Activated CD4-positive, alpha-beta T cell treated with anti-CD3 and anti-CD28 coated beads, Interleukin-2, amount 10 ng/mL, durations not matched to agents 7 days and 5 days (primary cell): ENCODE results near the gene RSRC1. TPM values are rescaled to one million over a fixed set of nuclear protein-coding genes. Genes with fewer than 3 reads are reported as not detected.

ENCODE experiments used
- CTCF ChIA-PET: fragments of 350-600 bp; sonication (Branson Sonifier 250); formaldehyde crosslinking; loops from one replicate; lab custom pipeline; 2021; ENCODE audit warnings: antibody characterized with exemption; lab: Charles Lee
- POLR2A ChIA-PET: fragments of 350-600 bp; sonication (Branson Sonifier 250); formaldehyde crosslinking; loops from one replicate; lab custom pipeline; 2021; ENCODE audit warnings: antibody characterized with exemption; lab: Charles Lee
- DNase-seq: peaks from one replicate; pipeline ENCODE4 v3.0.0-alpha.2; 2020
- H3K27ac Mint-ChIP-seq: one replicate; pipeline ENCODE4 v1.8.0; 2021; ENCODE audit warnings: mild to moderate bottlenecking, moderate library complexity, mixed read lengths
- H3K27me3 Mint-ChIP-seq: one replicate; pipeline ENCODE4 v1.8.0; 2021; ENCODE audit warnings: mixed read lengths
- H3K36me3 Mint-ChIP-seq: one replicate; pipeline ENCODE4 v1.8.0; 2021; ENCODE audit warnings: low read depth, mixed read lengths
- H3K4me1 Mint-ChIP-seq: one replicate; pipeline ENCODE4 v1.8.0; 2021; ENCODE audit warnings: mixed read lengths
- H3K4me3 Mint-ChIP-seq: one replicate; pipeline ENCODE4 v1.8.0; 2021; ENCODE audit warnings: mild to moderate bottlenecking, moderate library complexity, mixed read lengths
- H3K9me3 Mint-ChIP-seq: one replicate; pipeline ENCODE4 v1.8.0; 2021; ENCODE audit warnings: mixed read lengths
- total RNA-seq, 2 experiments: library from RNA; stranded (reverse); gene quantifications; one replicate each; pipeline ENCODE4 v1.2.3, GENCODE V29; 2021

RSRC1 gene
- total RNA-seq, 2 experiments from 2014 or later = 41.3 to 46.1 TPM

DNA sequence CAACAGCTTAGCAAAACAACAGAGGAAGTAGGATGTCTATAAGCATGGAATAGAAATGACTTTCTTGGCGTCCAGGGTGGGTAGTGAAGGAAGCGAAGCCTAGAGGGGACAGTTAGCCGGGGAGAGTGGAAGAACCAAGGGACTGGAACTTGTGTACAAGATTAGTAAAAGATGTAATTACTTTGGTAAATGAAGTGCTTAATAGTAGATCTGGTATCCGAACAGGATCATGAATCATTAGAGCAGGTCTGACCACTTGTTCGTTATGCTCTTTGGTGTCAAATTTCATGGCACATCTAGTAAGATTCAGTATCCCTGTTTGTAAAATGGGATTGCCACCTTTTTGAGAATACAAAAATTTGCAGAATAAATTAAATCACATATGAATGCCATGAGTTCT is 348.6 kb downstream of the RSRC1 start:
- Mint-ChIP-seq H3K36me3 (no peaks in the 10 kb centered on the region), H3K4me1 (peaks cover 4% of the 10 kb centered on the region), H3K27me3 (no peaks in the 10 kb centered on the region), H3K27ac (no peak overlapping the region), H3K9me3 (no peaks in the 10 kb centered on the region), H3K4me3 (no peak overlapping the region)
- ChIA-PET POLR2A (no interaction called here), CTCF (no interaction called here)
- no peak for DNase-seq

DNA sequence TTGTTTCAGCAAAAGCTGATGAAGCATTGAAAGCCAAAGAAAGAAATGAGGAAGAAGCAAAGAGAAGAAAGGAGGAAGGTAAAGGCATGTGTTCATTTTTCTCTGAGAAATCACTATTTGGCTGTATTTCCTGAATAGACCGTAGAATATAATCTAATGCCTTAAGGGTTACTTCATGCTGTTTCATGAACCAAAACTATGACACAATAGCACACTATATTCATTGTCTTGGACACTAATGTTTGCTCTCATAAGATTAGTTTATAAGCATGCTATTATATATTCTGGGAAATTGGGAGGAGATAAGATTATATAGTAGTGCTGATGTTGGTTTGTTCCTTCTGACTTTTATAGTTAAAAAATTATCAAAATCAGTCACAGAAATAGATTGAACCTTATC is 351.0 kb downstream of the RSRC1 start:
- Mint-ChIP-seq H3K4me1 (no peaks in the 10 kb centered on the region), H3K36me3 (no peaks in the 10 kb centered on the region), H3K27ac (no peak overlapping the region), H3K4me3 (no peak overlapping the region), H3K27me3 (no peaks in the 10 kb centered on the region), H3K9me3 (no peaks in the 10 kb centered on the region)
- CTCF ChIA-PET = no interaction called here
- DNase-seq = no peak
- POLR2A ChIA-PET = no interaction called here

DNA sequence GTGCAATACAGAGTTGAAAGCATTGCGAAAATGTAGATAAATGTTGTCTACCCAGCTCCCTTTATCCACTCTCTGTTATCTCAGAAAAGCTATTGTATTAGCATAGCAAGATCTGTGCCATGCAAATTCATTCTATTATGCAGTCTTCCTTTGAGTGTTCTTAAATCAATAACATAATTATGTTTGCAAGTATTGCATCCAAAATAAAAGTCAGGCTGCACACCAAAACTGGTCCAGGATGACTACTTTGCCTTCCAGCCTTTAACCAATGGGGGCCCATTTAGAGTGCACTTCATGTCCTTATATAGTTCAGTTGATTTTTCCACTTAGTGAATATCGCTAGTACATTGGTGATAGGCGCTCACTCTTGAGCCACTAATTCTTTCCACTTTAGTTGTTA is 353.7 kb downstream of the RSRC1 start:
- no peak for DNase-seq
- Mint-ChIP-seq H3K4me1 (no peaks in the 10 kb centered on the region), H3K36me3 (no peaks in the 10 kb centered on the region), H3K27ac (no peak overlapping the region), H3K9me3 (no peaks in the 10 kb centered on the region), H3K4me3 (no peak overlapping the region), H3K27me3 (no peaks in the 10 kb centered on the region)
- ChIA-PET POLR2A (no interaction called here), CTCF (no interaction called here)

DNA sequence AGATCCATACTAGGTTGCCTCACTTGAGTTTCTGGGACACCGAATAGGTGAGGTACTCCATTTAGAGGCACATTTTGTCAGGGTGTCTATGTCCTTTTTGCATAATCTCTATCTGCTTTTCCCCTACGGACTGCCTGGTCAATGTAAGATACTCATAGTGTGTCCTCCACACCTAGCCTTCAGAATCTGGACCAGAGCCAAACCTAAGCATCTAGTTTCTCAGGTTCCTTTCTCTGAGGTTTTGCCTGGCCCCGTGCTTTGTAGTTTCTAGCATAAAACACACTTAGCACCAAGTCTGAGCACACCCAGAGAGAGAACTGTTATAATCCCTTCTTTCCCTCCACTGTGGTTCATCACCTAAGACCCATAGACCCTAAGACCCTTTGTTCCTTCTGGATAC is 355.2 kb downstream of the RSRC1 start:
- Mint-ChIP-seq H3K4me1 (no peaks in the 10 kb centered on the region), H3K27ac (no peak overlapping the region), H3K36me3 (no peaks in the 10 kb centered on the region), H3K4me3 (no peak overlapping the region), H3K27me3 (no peaks in the 10 kb centered on the region), H3K9me3 (no peaks in the 10 kb centered on the region)
- ChIA-PET CTCF (no interaction called here), POLR2A (no interaction called here)
- DNase-seq = no peak

DNA sequence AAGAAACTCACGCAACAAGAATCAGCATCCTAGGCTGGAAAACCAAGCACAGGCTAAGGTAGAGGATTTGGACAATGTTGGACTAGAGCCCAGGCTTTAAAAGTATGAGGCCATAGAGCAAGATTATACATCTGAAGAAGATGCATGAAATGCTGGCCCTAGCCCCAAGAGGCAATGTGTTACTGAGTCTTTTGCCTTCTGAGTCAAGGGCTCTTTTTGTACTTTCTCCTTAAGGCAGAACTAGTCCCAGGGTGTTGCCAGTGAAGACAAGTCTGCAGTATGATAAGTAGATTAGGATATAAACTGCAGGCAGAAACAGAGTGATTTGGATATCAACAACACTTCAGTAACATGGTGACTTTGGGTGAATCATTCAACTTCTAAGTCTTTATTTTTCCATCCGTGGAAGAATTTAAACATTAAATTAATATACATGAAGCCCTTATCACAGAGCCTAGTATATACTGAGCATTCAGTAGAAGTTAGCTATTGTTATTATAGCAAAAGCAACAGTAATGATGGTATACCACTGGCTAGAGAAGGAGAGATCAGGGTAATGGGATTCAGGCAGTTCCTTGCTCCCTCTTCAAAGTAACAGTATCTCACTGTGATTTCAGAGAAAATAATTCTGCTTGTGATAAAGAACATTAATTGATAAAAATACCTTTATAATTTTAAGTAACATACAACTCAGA is 361.2 kb downstream of the RSRC1 start:
- ChIA-PET CTCF (no interaction called here), POLR2A (no interaction called here)
- H3K27ac Mint-ChIP-seq = no peak overlapping the region
- H3K4me1 Mint-ChIP-seq = no peaks in the 10 kb centered on the region
- no peaks in the 10 kb centered on the region for H3K9me3 Mint-ChIP-seq
- no peaks in the 10 kb centered on the region for H3K36me3 Mint-ChIP-seq
- DNase-seq = no peak
- no peaks in the 10 kb centered on the region for H3K27me3 Mint-ChIP-seq
- H3K4me3 Mint-ChIP-seq = no peak overlapping the region

DNA sequence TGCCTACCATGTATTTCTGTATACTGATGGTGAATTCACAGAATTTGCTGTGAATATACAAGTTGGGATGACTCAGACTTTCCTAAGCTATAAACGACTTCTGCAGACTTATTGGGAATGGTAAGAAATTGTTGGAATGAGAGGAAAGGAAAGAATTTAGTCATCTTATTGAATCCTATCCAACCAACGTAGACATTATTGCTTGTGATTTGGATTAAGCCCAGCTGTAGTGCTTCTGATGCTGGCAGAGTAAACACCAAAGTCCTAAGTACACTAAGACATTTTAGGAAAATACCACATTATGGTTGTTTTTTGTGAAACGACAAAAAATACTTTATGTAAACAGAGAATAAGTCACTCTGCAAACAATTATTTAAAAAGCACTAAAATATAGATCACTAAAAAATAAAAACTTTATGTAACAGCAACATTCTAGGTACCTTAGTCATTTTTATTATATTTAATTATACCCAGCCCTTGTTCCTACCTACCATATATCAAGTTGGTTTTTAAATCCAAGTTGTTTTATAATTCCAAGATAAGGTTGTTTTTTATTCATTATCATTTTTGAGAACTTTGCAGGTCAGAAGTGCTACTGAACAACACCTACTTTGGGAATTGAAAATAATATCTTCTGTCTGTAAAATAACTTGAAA is 361.9 kb downstream of the RSRC1 start:
- H3K4me1 Mint-ChIP-seq = no peaks in the 10 kb centered on the region
- no peaks in the 10 kb centered on the region for H3K27me3 Mint-ChIP-seq
- H3K36me3 Mint-ChIP-seq = no peaks in the 10 kb centered on the region
- no peak overlapping the region for H3K27ac Mint-ChIP-seq
- H3K9me3 Mint-ChIP-seq = no peaks in the 10 kb centered on the region
- POLR2A ChIA-PET = no interaction called here
- no peak overlapping the region for H3K4me3 Mint-ChIP-seq
- no peak for DNase-seq
- CTCF ChIA-PET = no interaction called here

DNA sequence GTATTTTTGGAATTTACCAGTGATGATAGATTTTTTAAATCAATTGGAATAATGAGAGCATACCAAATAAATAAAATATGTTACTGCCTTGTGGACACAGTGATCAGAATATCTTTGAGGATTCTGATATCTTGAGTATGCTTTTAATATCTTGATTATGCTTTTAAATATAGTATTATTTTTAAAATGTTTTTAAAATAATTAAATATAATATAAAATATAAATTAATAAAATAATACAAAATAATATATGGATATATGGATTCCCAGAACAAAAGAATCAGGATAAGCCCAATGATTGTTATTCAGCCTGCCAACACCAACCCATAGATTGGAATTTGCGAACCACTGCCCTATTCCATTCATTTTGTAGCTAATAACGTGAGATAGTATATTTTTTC is 369.2 kb downstream of the RSRC1 start:
- no peaks in the 10 kb centered on the region for H3K27me3 Mint-ChIP-seq
- POLR2A ChIA-PET = no interaction called here
- H3K4me1 Mint-ChIP-seq = no peaks in the 10 kb centered on the region
- CTCF ChIA-PET = no interaction called here
- no peaks in the 10 kb centered on the region for H3K36me3 Mint-ChIP-seq
- H3K4me3 Mint-ChIP-seq = no peak overlapping the region
- DNase-seq = no peak
- no peaks in the 10 kb centered on the region for H3K9me3 Mint-ChIP-seq
- no peak overlapping the region for H3K27ac Mint-ChIP-seq

DNA sequence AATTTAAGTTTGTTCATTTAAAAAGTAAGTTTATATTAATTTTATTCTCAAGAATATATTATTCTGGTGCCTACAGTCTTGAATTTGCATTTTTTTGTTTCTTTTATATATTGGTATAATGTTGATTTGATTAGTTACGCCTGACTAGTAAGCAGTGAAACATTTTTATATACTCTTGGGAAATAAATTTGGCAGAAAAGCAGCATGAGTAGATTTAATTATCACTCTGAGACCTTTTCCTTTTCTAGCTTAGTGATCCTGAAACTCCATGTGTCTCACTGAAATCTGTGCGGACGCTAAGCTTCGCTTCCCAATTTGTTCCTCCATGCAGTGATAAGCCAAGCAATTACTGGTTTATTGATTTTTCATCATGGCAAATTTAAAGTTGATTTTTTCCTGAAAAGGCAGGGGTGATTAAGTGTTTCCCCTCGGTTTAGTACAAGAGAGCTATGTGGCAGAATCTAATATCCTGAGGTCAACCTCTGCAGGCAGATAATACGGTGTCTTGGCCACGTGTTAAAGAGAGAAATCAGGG is 373.9 kb downstream of the RSRC1 start:
- H3K4me1 Mint-ChIP-seq = no peaks in the 10 kb centered on the region
- no peaks in the 10 kb centered on the region for H3K9me3 Mint-ChIP-seq
- ChIA-PET CTCF (no interaction called here), POLR2A (no interaction called here)
- DNase-seq = no peak
- H3K36me3 Mint-ChIP-seq = no peaks in the 10 kb centered on the region
- H3K4me3 Mint-ChIP-seq = no peak overlapping the region
- no peaks in the 10 kb centered on the region for H3K27me3 Mint-ChIP-seq
- H3K27ac Mint-ChIP-seq = no peak overlapping the region

DNA sequence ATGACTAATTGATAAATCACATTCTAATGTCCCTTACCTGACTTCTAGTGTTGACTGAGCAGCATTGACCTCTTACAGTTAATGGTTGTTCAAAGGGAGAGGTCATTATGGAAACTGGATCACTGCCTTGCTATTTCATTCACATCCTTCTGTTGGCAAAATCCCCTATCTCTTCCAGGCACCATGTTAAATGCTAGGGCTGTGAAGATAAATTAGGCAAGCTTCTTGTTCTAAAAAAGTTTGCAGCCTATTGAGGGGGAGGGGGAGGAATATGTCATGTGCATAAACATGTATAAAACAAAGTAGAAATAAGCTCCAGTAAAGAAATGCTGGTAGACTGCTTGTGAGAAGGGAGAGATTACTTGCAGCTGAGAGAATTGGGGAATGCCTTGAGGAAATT is 376.3 kb downstream of the RSRC1 start:
- no peaks in the 10 kb centered on the region for H3K4me1 Mint-ChIP-seq
- no peak overlapping the region for H3K4me3 Mint-ChIP-seq
- H3K9me3 Mint-ChIP-seq = no peaks in the 10 kb centered on the region
- no peaks in the 10 kb centered on the region for H3K27me3 Mint-ChIP-seq
- CTCF ChIA-PET = no interaction called here
- no peaks in the 10 kb centered on the region for H3K36me3 Mint-ChIP-seq
- DNase-seq = no peak
- no peak overlapping the region for H3K27ac Mint-ChIP-seq
- POLR2A ChIA-PET = no interaction called here

DNA sequence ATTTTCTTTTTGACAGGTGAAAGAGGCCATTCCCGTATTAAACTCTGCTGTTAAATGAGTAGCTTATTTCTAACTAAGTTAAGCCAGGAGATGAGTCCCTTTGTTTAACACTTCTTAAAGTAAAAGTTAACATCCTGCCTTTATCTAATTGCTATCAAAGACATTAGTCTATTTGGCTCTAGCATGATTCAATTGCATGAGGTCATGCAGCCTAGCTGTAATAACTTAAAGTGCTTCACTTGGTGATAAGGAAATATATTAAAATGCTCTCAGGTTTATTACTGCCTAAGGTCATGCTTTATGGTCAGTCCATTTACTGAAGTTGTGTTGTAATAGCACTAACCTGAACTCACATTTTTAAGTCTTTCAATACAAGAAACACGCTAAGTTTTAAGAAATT is 378.8 kb downstream of the RSRC1 start:
- H3K9me3 Mint-ChIP-seq = no peaks in the 10 kb centered on the region
- no peaks in the 10 kb centered on the region for H3K4me1 Mint-ChIP-seq
- no peak for DNase-seq
- ChIA-PET CTCF (no interaction called here), POLR2A (no interaction called here)
- H3K27me3 Mint-ChIP-seq = no peaks in the 10 kb centered on the region
- no peak overlapping the region for H3K4me3 Mint-ChIP-seq
- no peaks in the 10 kb centered on the region for H3K36me3 Mint-ChIP-seq
- no peak overlapping the region for H3K27ac Mint-ChIP-seq

DNA sequence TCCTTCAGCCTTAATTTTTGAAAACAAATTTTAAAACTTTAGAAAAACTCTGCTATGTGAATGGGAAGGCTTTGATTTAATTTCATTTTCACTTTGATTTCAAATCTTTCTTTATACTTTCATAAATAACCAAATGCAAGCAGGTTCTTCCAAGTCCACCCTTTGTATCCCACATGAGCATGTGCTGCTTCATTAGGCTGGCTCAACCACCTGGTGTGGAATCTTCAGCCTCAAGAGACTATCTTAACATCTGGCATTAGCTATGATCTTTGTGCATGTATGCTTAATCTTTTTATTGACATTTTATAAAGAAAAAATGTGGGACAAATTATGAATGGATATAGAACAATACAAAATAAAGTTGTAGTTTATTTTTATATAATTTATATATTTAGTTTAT is 379.3 kb downstream of the RSRC1 start:
- no peak overlapping the region for H3K27ac Mint-ChIP-seq
- no peak for DNase-seq
- POLR2A ChIA-PET = no interaction called here
- H3K9me3 Mint-ChIP-seq = no peaks in the 10 kb centered on the region
- CTCF ChIA-PET = no interaction called here
- no peak overlapping the region for H3K4me3 Mint-ChIP-seq
- no peaks in the 10 kb centered on the region for H3K27me3 Mint-ChIP-seq
- H3K36me3 Mint-ChIP-seq = no peaks in the 10 kb centered on the region
- no peaks in the 10 kb centered on the region for H3K4me1 Mint-ChIP-seq

DNA sequence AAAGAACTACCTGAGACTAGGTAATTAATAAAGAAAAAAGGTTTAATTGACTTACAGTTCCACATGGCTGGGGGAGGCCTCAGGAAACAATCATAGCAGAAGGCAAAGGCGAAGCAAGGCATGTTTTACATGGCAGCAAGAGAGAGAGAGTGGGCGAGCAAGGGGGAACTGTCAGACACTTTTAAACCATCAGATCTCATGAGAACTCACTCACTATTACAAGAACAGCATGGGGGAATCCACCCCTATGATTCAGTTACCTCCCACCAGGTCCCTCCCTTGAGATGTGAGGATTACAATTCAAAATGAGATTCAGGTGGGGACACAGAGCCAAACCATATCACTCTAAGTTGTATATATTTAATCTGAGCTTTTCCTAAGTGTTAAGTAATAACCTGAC is 382.1 kb downstream of the RSRC1 start:
- Mint-ChIP-seq H3K36me3 (no peaks in the 10 kb centered on the region), H3K27ac (no peak overlapping the region), H3K27me3 (no peaks in the 10 kb centered on the region), H3K4me3 (no peak overlapping the region), H3K4me1 (no peaks in the 10 kb centered on the region), H3K9me3 (peaks cover 3% of the 10 kb centered on the region)
- ChIA-PET POLR2A (no interaction called here), CTCF (no interaction called here)
- DNase-seq = no peak

DNA sequence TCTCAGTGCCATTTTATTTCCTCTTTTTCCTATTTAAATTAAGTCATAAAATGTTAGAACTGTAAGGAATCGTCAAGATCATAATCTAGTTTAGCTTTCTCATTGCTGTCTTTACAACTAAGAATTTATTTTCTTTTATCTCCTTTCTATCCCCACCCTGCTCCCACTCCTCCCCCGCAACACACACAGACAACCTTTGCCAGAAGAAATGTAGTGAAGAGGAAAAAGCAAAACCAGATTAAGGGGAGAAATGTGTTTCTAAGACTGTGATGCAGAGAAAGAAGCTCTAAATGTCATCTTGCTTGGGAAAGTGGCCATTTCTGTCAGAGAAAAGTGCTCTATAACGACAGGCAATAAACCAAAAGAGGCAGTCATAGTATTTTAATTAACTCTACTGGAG is 382.8 kb downstream of the RSRC1 start:
- CTCF ChIA-PET = no interaction called here
- H3K4me1 Mint-ChIP-seq = no peaks in the 10 kb centered on the region
- no peak overlapping the region for H3K27ac Mint-ChIP-seq

DNA sequence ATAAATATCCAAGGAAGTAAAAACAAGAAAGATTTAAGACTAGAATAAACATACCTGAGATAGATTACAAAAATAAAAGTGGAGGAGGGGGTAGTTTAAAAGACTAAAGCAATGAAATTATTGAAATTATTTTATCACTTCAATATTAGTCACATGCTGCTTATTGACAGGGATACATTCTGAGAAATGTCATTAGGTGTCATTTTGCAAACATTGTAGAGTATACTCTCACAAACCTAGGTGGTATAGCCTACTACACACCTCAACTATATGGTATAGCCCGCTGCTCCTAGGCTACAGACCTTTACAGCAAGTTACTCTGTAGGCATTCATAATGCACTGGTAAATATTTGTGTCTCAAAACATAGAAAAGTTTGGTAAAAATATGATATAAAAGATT is 384.0 kb downstream of the RSRC1 start:
- ChIA-PET CTCF (no interaction called here), POLR2A (no interaction called here)
- Mint-ChIP-seq H3K36me3 (no peaks in the 10 kb centered on the region), H3K27me3 (no peaks in the 10 kb centered on the region), H3K9me3 (peaks cover 14% of the 10 kb centered on the region), H3K27ac (no peak overlapping the region), H3K4me1 (no peaks in the 10 kb centered on the region), H3K4me3 (no peak overlapping the region)
- no peak for DNase-seq

More for the DNA sequence above, 382.8 kb downstream of the RSRC1 start:
- no peaks in the 10 kb centered on the region for H3K36me3 Mint-ChIP-seq
- H3K9me3 Mint-ChIP-seq = peaks cover 4% of the 10 kb centered on the region
- H3K4me3 Mint-ChIP-seq = no peak overlapping the region
- H3K27me3 Mint-ChIP-seq = no peaks in the 10 kb centered on the region
- no peak for DNase-seq
- POLR2A ChIA-PET = no interaction called here
